Measurements from ENCODE around the gene MYO9B.
A peak's percentile ranks its signal among the peaks of the same experiment; 100 is the strongest.

Gene MYO9B

GRCh38 chr19:17063428-17063827 lies 12.1 kb upstream of the MYO9B start:
- Histone ChIP-seq H3K27ac (ENCODE audit: low read length) (no peak overlapping the region), H3K4me1 (ENCODE audit: control insufficient read depth in 1 of 2, insufficient read depth in 2 of 2, low read length in 2 of 2) (no peaks in the 10 kb centered on the region), H3K36me3 (ENCODE audit: control insufficient read depth in 1 of 2, insufficient read depth in 2 of 2, low read length in 2 of 2) (peaks cover 10 to 11% of the 10 kb centered on the region in 2 donors), H3K27me3 (ENCODE audit: low read depth, low read length) (no peaks in the 10 kb centered on the region), H3K4me3 (ENCODE audit: low read depth in 1 of 2, low read length in 2 of 2) (no peak overlapping the region), H3K9me3 (ENCODE audit: control insufficient read depth in 1 of 2, low read length in 2 of 2) (peaks cover 3 to 6% of the 10 kb centered on the region in 2 donors)

- Histone ChIP-seq H3K4me3 (ENCODE audit: low read depth in 1 of 2, low read length in 2 of 2) (no peak overlapping the region), H3K9me3 (ENCODE audit: control insufficient read depth in 1 of 2, low read length in 2 of 2) (no peaks in the 10 kb centered on the region), H3K36me3 (ENCODE audit: control insufficient read depth in 1 of 2, insufficient read depth in 2 of 2, low read length in 2 of 2) (peaks cover 0 to 6% of the 10 kb centered on the region in 2 donors), H3K4me1 (ENCODE audit: control insufficient read depth in 1 of 2, insufficient read depth in 2 of 2, low read length in 2 of 2) (peaks cover 0 to 3% of the 10 kb centered on the region in 2 donors), H3K27ac (ENCODE audit: low read length) (no peak overlapping the region), H3K27me3 (ENCODE audit: low read depth, low read length) (no peaks in the 10 kb centered on the region)
These were observed 6.4 kb upstream of the MYO9B start for GRCh38 chr19:17069193-17069592.

GRCh38 chr19:17070421-17070820 lies 5.2 kb upstream of the MYO9B start:
- Histone ChIP-seq H3K4me1 (ENCODE audit: control insufficient read depth in 1 of 2, insufficient read depth in 2 of 2, low read length in 2 of 2) (peaks cover 0 to 9% of the 10 kb centered on the region in 2 donors), H3K27me3 (ENCODE audit: low read depth, low read length) (no peaks in the 10 kb centered on the region), H3K4me3 (ENCODE audit: low read depth in 1 of 2, low read length in 2 of 2) (no peak overlapping the region), H3K27ac (ENCODE audit: low read length) (no peak overlapping the region), H3K36me3 (ENCODE audit: control insufficient read depth in 1 of 2, insufficient read depth in 2 of 2, low read length in 2 of 2) (peaks cover 0 to 6% of the 10 kb centered on the region in 2 donors), H3K9me3 (ENCODE audit: control insufficient read depth in 1 of 2, low read length in 2 of 2) (no peaks in the 10 kb centered on the region)

GRCh38 chr19:17070912-17071311 lies 4.7 kb upstream of the MYO9B start:
- Histone ChIP-seq H3K4me1 (ENCODE audit: control insufficient read depth in 1 of 2, insufficient read depth in 2 of 2, low read length in 2 of 2) (peaks cover 0 to 9% of the 10 kb centered on the region in 2 donors), H3K9me3 (ENCODE audit: control insufficient read depth in 1 of 2, low read length in 2 of 2) (no peaks in the 10 kb centered on the region), H3K27me3 (ENCODE audit: low read depth, low read length) (no peaks in the 10 kb centered on the region), H3K27ac (ENCODE audit: low read length) (no peak overlapping the region), H3K36me3 (ENCODE audit: control insufficient read depth in 1 of 2, insufficient read depth in 2 of 2, low read length in 2 of 2) (peaks cover 0 to 6% of the 10 kb centered on the region in 2 donors), H3K4me3 (ENCODE audit: low read depth in 1 of 2, low read length in 2 of 2) (no peak overlapping the region)

- no peaks in the 10 kb centered on the region for H3K27me3 ChIP-seq (ENCODE audit: low read depth, low read length)
- no peaks in the 10 kb centered on the region for H3K9me3 ChIP-seq (ENCODE audit: control insufficient read depth in 1 of 2, low read length in 2 of 2)
- H3K4me3 ChIP-seq (ENCODE audit: low read depth in 1 of 2, low read length in 2 of 2), result peak overlapping the region; percentile 92 to 94
- H3K27ac ChIP-seq (ENCODE audit: low read length), result peak overlapping the region; percentile 88
- H3K4me1 ChIP-seq (ENCODE audit: control insufficient read depth in 1 of 2, insufficient read depth in 2 of 2, low read length in 2 of 2), result peaks cover 6 to 30% of the 10 kb centered on the region in 2 donors
- peaks cover 0 to under 1% of the 10 kb centered on the region in 2 donors for H3K36me3 ChIP-seq (ENCODE audit: control insufficient read depth in 1 of 2, insufficient read depth in 2 of 2, low read length in 2 of 2)
These were observed 1.5 kb upstream of the MYO9B start for GRCh38 chr19:17073869-17074633.

- Histone ChIP-seq H3K9me3 (ENCODE audit: control insufficient read depth in 1 of 2, low read length in 2 of 2) (no peaks in the 10 kb centered on the region), H3K27me3 (ENCODE audit: low read depth, low read length) (no peaks in the 10 kb centered on the region), H3K4me3 (ENCODE audit: low read depth in 1 of 2, low read length in 2 of 2) (peak overlapping the region; percentile 92 to 94), H3K36me3 (ENCODE audit: control insufficient read depth in 1 of 2, insufficient read depth in 2 of 2, low read length in 2 of 2) (peaks cover 0 to 4% of the 10 kb centered on the region in 2 donors), H3K27ac (ENCODE audit: low read length) (peak overlapping the region; percentile 88), H3K4me1 (ENCODE audit: control insufficient read depth in 1 of 2, insufficient read depth in 2 of 2, low read length in 2 of 2) (peaks cover 10 to 35% of the 10 kb centered on the region in 2 donors)
These were observed 943 bp upstream of the MYO9B start for GRCh38 chr19:17074634-17075034.

- Histone ChIP-seq H3K27ac (ENCODE audit: low read length) (peak overlapping the region; percentile 82), H3K36me3 (ENCODE audit: control insufficient read depth in 1 of 2, insufficient read depth in 2 of 2, low read length in 2 of 2) (peaks cover 0 to 7% of the 10 kb centered on the region in 2 donors), H3K27me3 (ENCODE audit: low read depth, low read length) (no peaks in the 10 kb centered on the region), H3K9me3 (ENCODE audit: control insufficient read depth in 1 of 2, low read length in 2 of 2) (no peaks in the 10 kb centered on the region), H3K4me1 (ENCODE audit: control insufficient read depth in 1 of 2, insufficient read depth in 2 of 2, low read length in 2 of 2) (peaks cover 10 to 42% of the 10 kb centered on the region in 2 donors), H3K4me3 (ENCODE audit: low read depth in 1 of 2, low read length in 2 of 2) (peak overlapping the region; percentile 85 to 88)
These were observed 426 bp downstream of the MYO9B start for GRCh38 chr19:17075864-17076542.

GRCh38 chr19:17076543-17076991 lies 990 bp downstream of the MYO9B start:
- H3K36me3 ChIP-seq (ENCODE audit: control insufficient read depth in 1 of 2, insufficient read depth in 2 of 2, low read length in 2 of 2), result peaks cover 0 to 7% of the 10 kb centered on the region in 2 donors
- no peaks in the 10 kb centered on the region for H3K9me3 ChIP-seq (ENCODE audit: control insufficient read depth in 1 of 2, low read length in 2 of 2)
- peak overlapping the region; percentile 82 for H3K27ac ChIP-seq (ENCODE audit: low read length)
- H3K4me3 ChIP-seq (ENCODE audit: low read depth in 1 of 2, low read length in 2 of 2), result peak overlapping the region; percentile 85 to 88
- peaks cover 10 to 42% of the 10 kb centered on the region in 2 donors for H3K4me1 ChIP-seq (ENCODE audit: control insufficient read depth in 1 of 2, insufficient read depth in 2 of 2, low read length in 2 of 2)
- H3K27me3 ChIP-seq (ENCODE audit: low read depth, low read length), result no peaks in the 10 kb centered on the region

GRCh38 chr19:17077447-17078028 lies 2.0 kb downstream of the MYO9B start:
- peak overlapping the region; percentile 85 to 88 for H3K4me3 ChIP-seq (ENCODE audit: low read depth in 1 of 2, low read length in 2 of 2)
- peaks cover 13 to 51% of the 10 kb centered on the region in 2 donors for H3K4me1 ChIP-seq (ENCODE audit: control insufficient read depth in 1 of 2, insufficient read depth in 2 of 2, low read length in 2 of 2)
- H3K27ac ChIP-seq (ENCODE audit: low read length), result no peak overlapping the region
- no peaks in the 10 kb centered on the region for H3K27me3 ChIP-seq (ENCODE audit: low read depth, low read length)
- H3K9me3 ChIP-seq (ENCODE audit: control insufficient read depth in 1 of 2, low read length in 2 of 2), result no peaks in the 10 kb centered on the region
- peaks cover 0 to 7% of the 10 kb centered on the region in 2 donors for H3K36me3 ChIP-seq (ENCODE audit: control insufficient read depth in 1 of 2, insufficient read depth in 2 of 2, low read length in 2 of 2)

- H3K36me3 ChIP-seq (ENCODE audit: control insufficient read depth in 1 of 2, insufficient read depth in 2 of 2, low read length in 2 of 2), result peaks cover 0 to 7% of the 10 kb centered on the region in 2 donors
- H3K27me3 ChIP-seq (ENCODE audit: low read depth, low read length), result no peaks in the 10 kb centered on the region
- peak overlapping the region; percentile 95 for H3K27ac ChIP-seq (ENCODE audit: low read length)
- no peaks in the 10 kb centered on the region for H3K9me3 ChIP-seq (ENCODE audit: control insufficient read depth in 1 of 2, low read length in 2 of 2)
- H3K4me3 ChIP-seq (ENCODE audit: low read depth in 1 of 2, low read length in 2 of 2), result peak overlapping the region in 1 of 2 donors; percentile 55
- H3K4me1 ChIP-seq (ENCODE audit: control insufficient read depth in 1 of 2, insufficient read depth in 2 of 2, low read length in 2 of 2), result peaks cover 13 to 53% of the 10 kb centered on the region in 2 donors
These were observed 2.7 kb downstream of the MYO9B start for GRCh38 chr19:17078036-17078919.
